Measurements from ENCODE around the gene STK24. TPM values are rescaled to one million over a fixed set of nuclear protein-coding genes. Genes with fewer than 3 reads are reported as not detected.

Gene STK24
- total RNA-seq, 2 donors from 2014 or later: 115 to 125 TPM

- Mint-ChIP-seq H3K4me1 (peaks cover 64% of the 10 kb centered on the region), H3K4me3 (no peak overlapping the region), H3K9me3 (no peaks in the 10 kb centered on the region), H3K27ac (no peak overlapping the region), H3K36me3 (ENCODE audit: low read depth) (peaks cover 13% of the 10 kb centered on the region), H3K27me3 (ENCODE audit: insufficient read depth) (no peaks in the 10 kb centered on the region)
- no peak overlapping the region for H3K4me3 ChIP-seq (ENCODE audit: low read length)
- no peaks in the 10 kb centered on the region for H3K27me3 ChIP-seq (ENCODE audit: control insufficient read depth, insufficient read depth, low read length, poor library complexity, severe bottlenecking)
- H3K27ac ChIP-seq (ENCODE audit: low read depth, low read length): no peak overlapping the region
- TF ChIP-seq CTCF (conservative IDR thresholded peaks at IDR 0.05): no peak
- H3K9me3 ChIP-seq (ENCODE audit: control insufficient read depth, low read length): no peaks in the 10 kb centered on the region
- peaks cover 39% of the 10 kb centered on the region for H3K36me3 ChIP-seq (ENCODE audit: control insufficient read depth, insufficient read depth, low read length)
- H3K9ac ChIP-seq (ENCODE audit: extremely low read depth, low read length, poor library complexity, severe bottlenecking): no peak overlapping the region
- peaks cover 53% of the 10 kb centered on the region for H3K4me1 ChIP-seq (ENCODE audit: control insufficient read depth, insufficient read depth, low read length)
- 85 to 92% methylated on average over 5 to 10 of the region's 10 CpGs for WGBS, 2 experiments (ENCODE audit: insufficient coverage in 1 of 2, insufficient read length in 1 of 2)
- no peak for DNase-seq
Measured at GRCh38 chr13:98503175-98504028, 73.5 kb downstream of the STK24 start.

- Mint-ChIP-seq H3K27me3 (ENCODE audit: insufficient read depth) (no peaks in the 10 kb centered on the region), H3K4me1 (peaks cover 58% of the 10 kb centered on the region), H3K36me3 (ENCODE audit: low read depth) (peaks cover 21% of the 10 kb centered on the region), H3K27ac (no peak overlapping the region), H3K4me3 (no peak overlapping the region), H3K9me3 (no peaks in the 10 kb centered on the region)
- H3K27ac ChIP-seq (ENCODE audit: low read depth, low read length): no peak overlapping the region
- peaks cover 39% of the 10 kb centered on the region for H3K4me1 ChIP-seq (ENCODE audit: control insufficient read depth, insufficient read depth, low read length)
- 95 to 98% methylated on average over 6 to 10 of the region's 10 CpGs for WGBS, 2 experiments (ENCODE audit: insufficient coverage in 1 of 2, insufficient read length in 1 of 2)
- no peak for DNase-seq
- no peaks in the 10 kb centered on the region for H3K9me3 ChIP-seq (ENCODE audit: control insufficient read depth, low read length)
- H3K36me3 ChIP-seq (ENCODE audit: control insufficient read depth, insufficient read depth, low read length): peaks cover 41% of the 10 kb centered on the region
- H3K9ac ChIP-seq (ENCODE audit: extremely low read depth, low read length, poor library complexity, severe bottlenecking): no peak overlapping the region
- H3K4me3 ChIP-seq (ENCODE audit: low read length): no peak overlapping the region
- TF ChIP-seq CTCF (conservative IDR thresholded peaks at IDR 0.05): no peak
- H3K27me3 ChIP-seq (ENCODE audit: control insufficient read depth, insufficient read depth, low read length, poor library complexity, severe bottlenecking): no peaks in the 10 kb centered on the region
Measured at GRCh38 chr13:98500963-98501421, 75.9 kb downstream of the STK24 start.

- TF ChIP-seq CTCF (conservative IDR thresholded peaks at IDR 0.05): no peak
- Mint-ChIP-seq H3K36me3 (ENCODE audit: low read depth) (peaks cover 15% of the 10 kb centered on the region), H3K27me3 (ENCODE audit: insufficient read depth) (no peaks in the 10 kb centered on the region), H3K4me3 (no peak overlapping the region), H3K4me1 (peaks cover 44% of the 10 kb centered on the region), H3K9me3 (no peaks in the 10 kb centered on the region), H3K27ac (peak overlapping the region; percentile 25)
- no peak for DNase-seq
- Histone ChIP-seq H3K4me1 (ENCODE audit: control insufficient read depth, insufficient read depth, low read length) (peaks cover 21% of the 10 kb centered on the region), H3K9ac (ENCODE audit: extremely low read depth, low read length, poor library complexity, severe bottlenecking) (no peak overlapping the region), H3K27ac (ENCODE audit: low read depth, low read length) (no peak overlapping the region), H3K36me3 (ENCODE audit: control insufficient read depth, insufficient read depth, low read length) (peaks cover 23% of the 10 kb centered on the region), H3K27me3 (ENCODE audit: control insufficient read depth, insufficient read depth, low read length, poor library complexity, severe bottlenecking) (no peaks in the 10 kb centered on the region), H3K9me3 (ENCODE audit: control insufficient read depth, low read length) (no peaks in the 10 kb centered on the region), H3K4me3 (ENCODE audit: low read length) (no peak overlapping the region)
- WGBS, 2 experiments (ENCODE audit: insufficient coverage in 1 of 2, insufficient read length in 1 of 2): 91 to 94% methylated on average over 7 to 8 of the region's 8 CpGs
Measured at GRCh38 chr13:98496966-98497365, 79.9 kb downstream of the STK24 start.

Data from endodermal cell (in vitro differentiated cells).